ENCODE measurements around the gene LAMTOR5. TPM values are rescaled to one million over a fixed set of nuclear protein-coding genes. Genes with fewer than 3 reads are reported as not detected.

Gene LAMTOR5
- total and polyA plus RNA-seq, 10 donors, result 49.6 to 340 (median 90.1) TPM

DNA sequence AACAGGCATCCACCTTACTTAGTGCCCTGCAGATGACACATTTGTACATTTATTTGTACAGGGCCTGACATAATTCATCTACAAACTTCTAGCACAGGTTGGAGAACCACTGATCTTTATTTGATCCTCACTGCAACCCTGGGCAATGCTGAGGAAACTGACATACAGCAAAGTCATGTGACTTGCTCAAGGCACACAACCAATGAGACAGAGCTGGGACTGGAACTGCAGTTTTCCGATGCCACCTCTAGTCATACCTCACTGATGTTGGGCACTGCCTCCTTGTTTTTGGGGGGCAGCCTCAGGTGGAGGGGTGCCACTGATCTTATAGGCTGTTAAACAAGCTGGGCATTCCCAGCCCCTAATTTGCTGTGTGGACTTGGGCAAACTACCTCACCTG lies 46.8 kb upstream of the LAMTOR5 start:
- H3K36me3 ChIP-seq, result no peaks in the 10 kb centered on the region
- 82 to 100% (median 87%) methylated on average over 1 of the region's 1 CpG for WGBS, 5 donors

DNA sequence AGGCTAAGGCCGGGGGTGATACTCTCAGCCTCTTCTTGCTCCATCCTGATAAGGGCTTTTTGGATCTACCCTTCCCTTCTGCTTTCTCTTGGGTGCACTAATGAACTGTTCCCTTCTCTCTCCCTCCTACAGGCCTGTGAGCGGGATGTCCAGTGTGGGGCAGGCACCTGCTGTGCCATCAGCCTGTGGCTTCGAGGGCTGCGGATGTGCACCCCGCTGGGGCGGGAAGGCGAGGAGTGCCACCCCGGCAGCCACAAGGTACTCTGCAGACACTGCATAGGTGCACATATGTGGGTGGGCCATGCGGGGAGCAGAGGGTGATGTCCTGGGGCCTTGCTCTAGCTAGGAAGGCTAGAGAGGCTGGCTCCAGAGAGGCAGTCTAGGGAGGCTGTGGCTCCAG lies 46.3 kb upstream of the LAMTOR5 start:
- no peak for TF ChIP-seq POLR2A (IDR thresholded peaks at IDR 0.05)
- TF ChIP-seq, protein P1, sequence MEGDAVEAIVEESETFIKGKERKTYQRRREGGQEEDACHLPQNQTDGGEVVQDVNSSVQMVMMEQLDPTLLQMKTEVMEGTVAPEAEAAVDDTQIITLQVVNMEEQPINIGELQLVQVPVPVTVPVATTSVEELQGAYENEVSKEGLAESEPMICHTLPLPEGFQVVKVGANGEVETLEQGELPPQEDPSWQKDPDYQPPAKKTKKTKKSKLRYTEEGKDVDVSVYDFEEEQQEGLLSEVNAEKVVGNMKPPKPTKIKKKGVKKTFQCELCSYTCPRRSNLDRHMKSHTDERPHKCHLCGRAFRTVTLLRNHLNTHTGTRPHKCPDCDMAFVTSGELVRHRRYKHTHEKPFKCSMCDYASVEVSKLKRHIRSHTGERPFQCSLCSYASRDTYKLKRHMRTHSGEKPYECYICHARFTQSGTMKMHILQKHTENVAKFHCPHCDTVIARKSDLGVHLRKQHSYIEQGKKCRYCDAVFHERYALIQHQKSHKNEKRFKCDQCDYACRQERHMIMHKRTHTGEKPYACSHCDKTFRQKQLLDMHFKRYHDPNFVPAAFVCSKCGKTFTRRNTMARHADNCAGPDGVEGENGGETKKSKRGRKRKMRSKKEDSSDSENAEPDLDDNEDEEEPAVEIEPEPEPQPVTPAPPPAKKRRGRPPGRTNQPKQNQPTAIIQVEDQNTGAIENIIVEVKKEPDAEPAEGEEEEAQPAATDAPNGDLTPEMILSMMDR (IDR thresholded peaks at IDR 0.05 in 8 of 11, conservative IDR thresholded peaks at IDR 0.05 in 3 of 11), result no peak
- TF ChIP-seq POLR2AphosphoS5 (IDR thresholded peaks at IDR 0.05), result no peak
- Histone ChIP-seq H3K36me3 (no peaks in the 10 kb centered on the region), H3K9me3 (no peaks in the 10 kb centered on the region), H3K27me3 (replicated peaks in 1 of 7) (no peaks in the 10 kb centered on the region), H3K4me3 (no peak overlapping the region), H3K4me1 (no peaks in the 10 kb centered on the region), H3K27ac (no peak overlapping the region)
- no peak for DNase-seq
- intact Hi-C loops (cut with DNase I; ENCODE audit: low total_unique reads), result no loop called here
- 75 to 100% (median 91%) methylated on average over 7 to 9 of the region's 9 CpGs for WGBS, 5 donors

More for the DNA sequence above, 46.8 kb upstream of the LAMTOR5 start:
- no peak for TF ChIP-seq POLR2AphosphoS5 (IDR thresholded peaks at IDR 0.05)
- no peak for TF ChIP-seq POLR2A (IDR thresholded peaks at IDR 0.05)
- TF ChIP-seq, protein P1 (IDR thresholded peaks at IDR 0.05 in 8 of 11, conservative IDR thresholded peaks at IDR 0.05 in 3 of 11), result no peak
- Histone ChIP-seq H3K9me3 (no peaks in the 10 kb centered on the region), H3K4me1 (peaks cover 0 to 1% (median 0%) of the 10 kb centered on the region in 6 donors), H3K4me3 (no peak overlapping the region), H3K27me3 (replicated peaks in 1 of 7) (no peaks in the 10 kb centered on the region), H3K27ac (no peak overlapping the region)
- intact Hi-C loops (cut with DNase I; ENCODE audit: low total_unique reads), result no loop called here
- DNase-seq, result no peak

DNA sequence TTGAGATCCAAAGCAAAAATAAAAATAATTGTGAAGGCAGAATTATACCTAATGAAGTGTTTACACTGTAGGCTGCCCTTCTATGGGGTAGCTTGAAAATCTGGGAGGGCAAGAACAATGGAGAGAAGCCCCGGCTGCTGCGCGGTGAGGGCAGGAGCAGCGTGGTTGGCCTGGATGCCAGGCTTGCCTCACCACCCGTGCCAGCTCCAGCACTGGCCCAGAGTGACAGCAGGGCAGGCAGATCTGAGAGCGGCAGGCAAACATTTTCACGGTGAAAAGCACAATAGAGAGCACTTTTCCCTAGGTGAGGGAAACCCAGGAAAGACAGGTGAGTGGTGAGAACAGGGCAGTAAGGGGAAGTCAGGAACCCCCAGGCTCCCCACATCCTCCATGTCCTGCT lies 44.8 kb upstream of the LAMTOR5 start:
- TF ChIP-seq POLR2AphosphoS5 (IDR thresholded peaks at IDR 0.05), result no peak
- TF ChIP-seq, protein P1 (IDR thresholded peaks at IDR 0.05 in 8 of 11, conservative IDR thresholded peaks at IDR 0.05 in 3 of 11), result no peak
- no peak for TF ChIP-seq POLR2A (IDR thresholded peaks at IDR 0.05)
- no peak for DNase-seq
- Histone ChIP-seq H3K9me3 (no peaks in the 10 kb centered on the region), H3K27me3 (replicated peaks in 1 of 7) (no peaks in the 10 kb centered on the region), H3K4me3 (no peak overlapping the region), H3K4me1 (no peaks in the 10 kb centered on the region), H3K27ac (no peak overlapping the region), H3K36me3 (no peaks in the 10 kb centered on the region)
- WGBS, 5 donors, result 77 to 84% (median 78%) methylated on average over 7 of the region's 7 CpGs
- intact Hi-C loops (cut with DNase I; ENCODE audit: low total_unique reads), result no loop called here

DNA sequence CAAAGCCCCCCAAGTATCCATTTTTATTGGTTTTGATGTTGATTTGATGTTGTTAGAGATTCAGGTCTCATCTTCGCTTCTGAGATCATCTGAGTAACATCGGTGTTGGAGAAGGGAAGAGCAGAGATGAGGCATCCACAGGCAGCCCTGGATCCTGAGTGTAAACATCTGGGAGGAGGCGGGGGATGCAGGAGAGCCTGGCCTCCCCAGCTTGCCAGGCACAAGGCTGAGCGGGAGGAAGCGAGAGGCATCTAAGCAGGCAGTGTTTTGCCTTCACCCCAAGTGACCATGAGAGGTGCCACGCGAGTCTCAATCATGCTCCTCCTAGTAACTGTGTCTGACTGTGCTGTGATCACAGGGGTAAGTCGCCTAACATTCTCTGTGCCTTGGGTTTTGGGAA lies 43.4 kb upstream of the LAMTOR5 start, which contains the start of gene PROK1:
TSS of gene PROK1 (plus strand) at position 221 of the 400 bp plus-strand sequence. CDS start at position 289, 68 bp downstream.
- intact Hi-C loops (cut with DNase I; ENCODE audit: low total_unique reads), result no loop called here
- Histone ChIP-seq H3K27me3 (replicated peaks in 1 of 7) (no peaks in the 10 kb centered on the region), H3K4me1 (no peaks in the 10 kb centered on the region), H3K36me3 (no peaks in the 10 kb centered on the region), H3K9me3 (no peaks in the 10 kb centered on the region), H3K27ac (no peak within 1 kb of the TSS), H3K4me3 (no peak within 1 kb of the TSS)
- 77 to 90% (median 84%) methylated on average over 8 of the region's 8 CpGs for WGBS, 5 donors
- no peak for TF ChIP-seq POLR2AphosphoS5 (IDR thresholded peaks at IDR 0.05)
- TF ChIP-seq POLR2A (IDR thresholded peaks at IDR 0.05), result no peak
- TF ChIP-seq, protein P1 (IDR thresholded peaks at IDR 0.05 in 8 of 11, conservative IDR thresholded peaks at IDR 0.05 in 3 of 11), result no peak
- peak; percentile 31 for DNase-seq
